H1 (cell line): ENCODE results near the gene ANAPC16. TPM values are rescaled to one million over a fixed set of nuclear protein-coding genes. Genes with fewer than 3 reads are reported as not detected.
A peak's percentile ranks its signal among the peaks of the same experiment; 100 is the strongest.

ENCODE experiments used
- CTCF ChIA-PET: fragments of 300-600 bp; sonication (Branson Sonifier 250); formaldehyde crosslinking; loops from one replicate; lab custom pipeline; 2021; ENCODE audit not compliant: partially characterized antibody; lab: Charles Lee
- POLR2A ChIA-PET: fragments of 300-600 bp; sonication (Branson Sonifier 250); formaldehyde crosslinking; loops from one replicate; lab custom pipeline; 2021; ENCODE audit warnings: inconsistent platforms; ENCODE audit not compliant: partially characterized antibody; lab: Charles Lee
- DNase-seq, 2 experiments: peaks; one replicate each; pipeline versions ENCODE4 v3.0.0 to v3.0.0-alpha.2; 2010 to 2022; ENCODE audit warnings: low spot score in 2 of 2, low read depth in 1 of 2, mixed read lengths in 1 of 2
- FAIRE-seq: peaks from 2 replicates; lab custom pipeline; 2011; peaks lifted over from hg19 to GRCh38; lab: Jason Lieb, UNC
- H2AFZ ChIP-seq: 2 replicates; pipeline ENCODE4 v1.8.1; 2012; ENCODE audit warnings: low read length, inconsistent platforms
- H2AK5ac ChIP-seq: 2 replicates; pipeline ENCODE4 v1.6.1; 2013; ENCODE audit warnings: low read depth, low read length
- H2BK120ac ChIP-seq: replicated peaks from 2 replicates; pipeline ENCODE3; 2013; ENCODE audit warnings: low read depth, low read length, inconsistent platforms
- H2BK12ac ChIP-seq: 2 replicates; pipeline ENCODE4 v1.6.1; 2013; ENCODE audit warnings: low read depth, low read length
- H2BK15ac ChIP-seq: 2 replicates; pipeline ENCODE4 v1.6.1; 2013; ENCODE audit warnings: low read length
- H2BK20ac ChIP-seq: 2 replicates; pipeline ENCODE4 v1.6.1; 2013; ENCODE audit warnings: low read length
- H2BK5ac ChIP-seq: 2 replicates; pipeline ENCODE4 v1.6.1; 2013; ENCODE audit warnings: low read depth, low read length
- H3K14ac ChIP-seq: 2 replicates; pipeline ENCODE4 v1.6.1; 2013; ENCODE audit warnings: inconsistent platforms; ENCODE audit not compliant: insufficient read length
- H3K18ac ChIP-seq: 2 replicates; pipeline ENCODE4 v1.6.1; 2013; ENCODE audit warnings: low read length; ENCODE audit errors: extremely low read depth
- H3K23ac ChIP-seq: 2 replicates; pipeline ENCODE4 v1.6.1; 2013; ENCODE audit warnings: inconsistent platforms; ENCODE audit not compliant: insufficient read length
- H3K23me2 ChIP-seq: 2 replicates; pipeline ENCODE4 v1.6.1; 2013; ENCODE audit warnings: low read depth, low read length
- H3K27ac ChIP-seq: 2 replicates; pipeline ENCODE4 v1.6.1; 2011; ENCODE audit warnings: low read depth, low read length, inconsistent platforms
- H3K27me3 ChIP-seq, 4 experiments: replicated peaks in 1 of 4; 1 replicate in 1 of 4; 2 replicates in 3 of 4; pipeline versions ENCODE4 v1.6.1 to v1.8.1; 2011 to 2013; ENCODE audit warnings: low read length in 3 of 4, mild to moderate bottlenecking in 3 of 4, inconsistent platforms in 2 of 4, mixed read lengths in 2 of 4, moderate library complexity in 1 of 4; ENCODE audit not compliant: control insufficient read depth in 3 of 4, insufficient read depth in 3 of 4; ENCODE audit errors: extremely low read depth in 1 of 4
- H3K36me3 ChIP-seq, 4 experiments: 2 replicates each; pipeline versions ENCODE4 v1.6.1 to v1.8.1; 2011 to 2013; ENCODE audit warnings: mild to moderate bottlenecking in 4 of 4, low read length in 3 of 4, moderate library complexity in 2 of 4, control low read depth in 1 of 4, inconsistent platforms in 1 of 4; ENCODE audit not compliant: insufficient read depth in 4 of 4, control insufficient read depth in 2 of 4
- H3K4ac ChIP-seq: replicated peaks from 2 replicates; pipeline ENCODE3; 2013; ENCODE audit warnings: low read length, low read depth, mixed read lengths, inconsistent platforms; ENCODE audit not compliant: insufficient read length
- H3K4me1 ChIP-seq, 4 experiments: replicated peaks in 1 of 4; 1 replicate in 1 of 4; 2 replicates in 3 of 4; pipeline versions ENCODE4 v1.6.1 to v1.8.1; 2011 to 2013; ENCODE audit warnings: low read length in 3 of 4, inconsistent platforms in 2 of 4, mixed read lengths in 1 of 4; ENCODE audit not compliant: insufficient read depth in 4 of 4, control insufficient read depth in 3 of 4
- H3K4me2 ChIP-seq, 2 experiments: 2 replicates each; pipeline versions ENCODE4 v1.6.1 to v1.8.1; 2011 to 2013; ENCODE audit warnings: low read depth in 2 of 2, low read length in 2 of 2, control low read depth in 1 of 2, inconsistent platforms in 1 of 2, mild to moderate bottlenecking in 1 of 2; ENCODE audit not compliant: insufficient read depth in 1 of 2
- H3K4me3 ChIP-seq, 4 experiments: fragments of 200-600, 300-600 bp in 1 of 4; sonication (generic), shearing (Covaris generic), sonication (Bioruptor Twin) in 1 of 4; 2 replicates each; pipeline versions ENCODE4 v1.5.1 to v1.8.1; 2011 to 2016; ENCODE audit warnings: low read length in 4 of 4, low read depth in 3 of 4, control low read depth in 2 of 4, inconsistent platforms in 2 of 4, mild to moderate bottlenecking in 2 of 4, mixed read lengths in 1 of 4, moderate library complexity in 1 of 4; ENCODE audit not compliant: insufficient read depth in 2 of 4; ENCODE audit errors: extremely low read depth in 1 of 4
- H3K56ac ChIP-seq: replicated peaks from 2 replicates; pipeline ENCODE3; 2013; ENCODE audit warnings: low read depth, mild to moderate bottlenecking, mixed read lengths, low read length, inconsistent platforms; ENCODE audit not compliant: insufficient read length
- H3K79me1 ChIP-seq: 2 replicates; pipeline ENCODE4 v1.6.1; 2013; ENCODE audit warnings: low read depth, low read length, control low read depth
- H3K79me2 ChIP-seq, 2 experiments: 2 replicates each; pipeline versions ENCODE4 v1.6.1 to v1.8.1; 2012 to 2013; ENCODE audit warnings: low read length in 2 of 2, mild to moderate bottlenecking in 2 of 2, inconsistent platforms in 1 of 2; ENCODE audit not compliant: insufficient read depth in 2 of 2, control insufficient read depth in 1 of 2
- H3K9ac ChIP-seq, 4 experiments: replicated peaks in 1 of 4; 1 replicate in 1 of 4; 2 replicates in 3 of 4; pipeline versions ENCODE4 v1.6.1 to v1.8.1; 2011 to 2013; ENCODE audit warnings: low read depth in 3 of 4, low read length in 3 of 4, control low read depth in 2 of 4, mild to moderate bottlenecking in 2 of 4, moderate library complexity in 2 of 4, inconsistent platforms in 1 of 4; ENCODE audit errors: extremely low read depth in 1 of 4
- H3K9me3 ChIP-seq, 2 experiments: 2 replicates each; pipeline versions ENCODE4 v1.6.1 to v1.8.1; 2012 to 2013; ENCODE audit warnings: mild to moderate bottlenecking in 2 of 2, moderate library complexity in 2 of 2, control low read depth in 1 of 2, inconsistent platforms in 1 of 2, low read depth in 1 of 2, low read length in 1 of 2, mixed read lengths in 1 of 2; ENCODE audit not compliant: insufficient read depth in 2 of 2
- H4K20me1 ChIP-seq, 2 experiments: replicated peaks in 1 of 2; 2 replicates each; pipeline versions ENCODE3 to v1.8.1; 2011 to 2013; ENCODE audit warnings: inconsistent platforms in 2 of 2, low read length in 2 of 2, mild to moderate bottlenecking in 1 of 2; ENCODE audit not compliant: insufficient read depth in 2 of 2, control insufficient read depth in 1 of 2
- H4K5ac ChIP-seq: 2 replicates; pipeline ENCODE4 v1.6.1; 2013; ENCODE audit warnings: low read length, low read depth, mixed read lengths, inconsistent platforms; ENCODE audit not compliant: insufficient read length
- H4K8ac ChIP-seq: 2 replicates; pipeline ENCODE4 v1.8.0; 2013; ENCODE audit warnings: mild to moderate bottlenecking, moderate library complexity, low read length, inconsistent platforms; ENCODE audit not compliant: insufficient read depth; ENCODE audit errors: extremely low read depth
- H4K91ac ChIP-seq: replicated peaks from 2 replicates; pipeline ENCODE3; 2013; ENCODE audit warnings: low read length, mixed read lengths, inconsistent platforms; ENCODE audit not compliant: insufficient read length
- ASH2L ChIP-seq: fragments of 200-600, 300-600 bp; sonication (generic); IDR thresholded peaks from one replicate; pipeline ENCODE4 v1.7.1; 2017; ENCODE audit warnings: low read length
- CBX5 ChIP-seq: fragments of 300-800, 300-1000 bp; sonication (generic); IDR thresholded peaks from 2 replicates; pipeline ENCODE4 v1.7.1; 2016; ENCODE audit warnings: antibody characterized with exemption, low read length, low read depth
- CHD1 ChIP-seq: IDR thresholded peaks from 2 replicates; pipeline ENCODE4 v1.6.1; 2012; ENCODE audit warnings: low read depth, low read length, improper control_type of control experiment
- CREB1 ChIP-seq: IDR thresholded peaks from 2 replicates; pipeline ENCODE4 v1.6.1; 2012; ENCODE audit warnings: inconsistent platforms
- NANOG ChIP-seq: IDR thresholded peaks from 2 replicates; pipeline ENCODE4 v1.6.1; 2011; ENCODE audit warnings: low read length, low read depth, mild to moderate bottlenecking, inconsistent platforms; ENCODE audit not compliant: insufficient read depth, poor library complexity, severe bottlenecking
- PHF8 ChIP-seq: fragments of 200-600 bp; sonication (generic); conservative IDR thresholded peaks from 2 replicates; pipeline ENCODE4 v1.7.1; 2012; ENCODE audit warnings: low read depth, mild to moderate bottlenecking, inconsistent platforms, low read length, moderate library complexity
- RAD21 ChIP-seq, 2 experiments: IDR thresholded peaks in 1 of 2; conservative IDR thresholded peaks in 1 of 2; 2 replicates each; pipeline ENCODE4 v1.6.1; 2011; ENCODE audit warnings: low read depth in 2 of 2, low read length in 2 of 2, improper control_type of control experiment in 1 of 2, inconsistent platforms in 1 of 2, mild to moderate bottlenecking in 1 of 2, moderate library complexity in 1 of 2
- RXRA ChIP-seq: IDR thresholded peaks from 2 replicates; pipeline ENCODE4 v1.6.1; 2011; ENCODE audit warnings: low read depth, mild to moderate bottlenecking, low read length, moderate library complexity; ENCODE audit not compliant: insufficient read depth
- SP4 ChIP-seq: IDR thresholded peaks from 2 replicates; pipeline ENCODE4 v1.6.1; 2012; ENCODE audit warnings: low read length, inconsistent platforms
- TBP ChIP-seq: IDR thresholded peaks from 2 replicates; pipeline ENCODE4 v1.6.1; 2011; ENCODE audit warnings: low read depth, low read length, improper control_type of control experiment
- TEAD4 ChIP-seq: IDR thresholded peaks from 2 replicates; pipeline ENCODE4 v1.6.1; 2012; ENCODE audit warnings: low read depth, low read length, inconsistent platforms, mixed read lengths
- ZNF274 ChIP-seq: IDR thresholded peaks from 2 replicates; pipeline ENCODE4 v1.7.0; 2012; ENCODE audit warnings: low read length, borderline replicate concordance; ENCODE audit errors: extremely low read depth
- WGBS, 2 experiments: shearing (Covaris generic) in 1 of 2; methylation state at CpG; one replicate each; pipeline versions ENCODE4 v1.1.6 to v1.1.7; 2013 to 2015; ENCODE audit warnings: low lambda C conversion rate in 2 of 2, mixed read lengths in 2 of 2, inconsistent platforms in 1 of 2, low coverage in 1 of 2, missing lambda C conversion rate in 1 of 2; ENCODE audit not compliant: insufficient replicate concordance in 2 of 2, insufficient coverage in 1 of 2, insufficient read length in 1 of 2; ENCODE audit errors: extremely low coverage in 1 of 2, missing lambda C conversion rate in 1 of 2; 5-methylcytosine and 5-hydroxymethylcytosine counted together
- polyA plus RNA-seq, 7 experiments: library from polyadenylated mRNA; depleted of rRNA in 3 of 7; stranded (reverse) in 5 of 7; unstranded in 2 of 7; fragments of >200 nt in 5 of 7; fragments of 200-250 nt in 2 of 7; gene quantifications; 1 replicate in 5 of 7; 2 replicates in 1 of 7; 4 replicates in 1 of 7; pipeline versions ENCODE4 v1.2.1 to v1.2.3, GENCODE V29; 2011 to 2013; ENCODE audit warnings: missing spikeins in 2 of 7, mixed read lengths in 2 of 7
- total RNA-seq: library from RNA; stranded (reverse); fragmentation: NEBNext Ultra II Directional; extraction: Animal tissue kit (Norgen Biotek cat#: 25700); gene quantifications from 2 replicates; pipeline ENCODE4 v1.2.1, GENCODE V29; 2021

The ANAPC16 gene
- total and polyA plus RNA-seq, 2 of the 8 experiments (the other 6 are each of a cell fraction or from before 2014, with no cell fraction given), result 53.1 to 57.4 TPM

GRCh38 chr10:72259491-72260238 lies 43.9 kb downstream of the ANAPC16 start:
- Histone ChIP-seq H4K91ac (peak overlapping the region; percentile 79), H3K4ac (peak overlapping the region; percentile 69), H3K4me3 (no peak overlapping the region; a peak in 2 of 8 replicates), H2AFZ (no peak overlapping the region), H3K4me1 (peaks cover 15 to 32% (median 26%) of the 10 kb centered on the region in 4 experiments), H3K4me2 (peak overlapping the region; percentile 59 to 74; a peak in 3 of 4 replicates), H2BK20ac (peak overlapping the region; percentile 98; the same call in 1 of the 2 replicates), H3K56ac (peak overlapping the region; percentile 7), H3K27me3 (no peaks in the 10 kb centered on the region), H3K14ac (no peak overlapping the region), H3K79me1 (no peaks in the 10 kb centered on the region), H2BK15ac (peak overlapping the region; percentile 21; the same call in 1 of the 2 replicates), H2AK5ac (peak overlapping the region; percentile 18), H3K9ac (peak overlapping the region in 3 of 4 experiments; percentile 5 to 62 (median 50); a peak in 2 of 7 replicates), H4K8ac (no peak overlapping the region), H3K23me2 (peaks cover 4% of the 10 kb centered on the region; the same call in 1 of the 2 replicates), H2BK12ac (peak overlapping the region; percentile 99), H3K79me2 (no peaks in the 10 kb centered on the region), H4K20me1 (no peaks in the 10 kb centered on the region), H3K27ac (peak overlapping the region; percentile 87), H3K36me3 (no peaks in the 10 kb centered on the region), H3K23ac (no peak overlapping the region), H4K5ac (peak overlapping the region; percentile 84), H2BK120ac (peak overlapping the region; percentile 71), H2BK5ac (peak overlapping the region; percentile 97), H3K9me3 (no peaks in the 10 kb centered on the region), H3K18ac (peak overlapping the region; percentile 95)
- DNase-seq, result no peak
- ChIA-PET POLR2A (interaction anchor here (0.6 to 24.2 kb wide), 14 partner anchors 10 to 830 kb away, joined by 3 to 673 read pairs (median 6); partner anchors contain the start of gene DDIT4), CTCF (interaction anchor here (0.8 to 4.4 kb wide), 16 partner anchors 12 to 211 kb away, joined by 3 to 39 read pairs (median 5); partner anchors contain the start of gene DDIT4)
- 73% methylated on average over 5 of the region's 5 CpGs; no CpG with 5 or more reads in 1 of the 2 experiments for WGBS, 2 experiments
- no peak for FAIRE-seq
- no peak for TF ChIP-seq NANOG
- TF ChIP-seq PHF8, result no peak
- TF ChIP-seq RAD21 (IDR thresholded peaks at IDR 0.05 in 1 of 2, conservative IDR thresholded peaks at IDR 0.05 in 1 of 2; ENCODE audit: low read depth in 2 of 2, low read length in 2 of 2), result no peak
- no peak for TF ChIP-seq TBP
- no peak for TF ChIP-seq SP4
- no peak for TF ChIP-seq TEAD4
- no peak for TF ChIP-seq CHD1
- TF ChIP-seq CREB1, result no peak
- TF ChIP-seq RXRA, result no peak
- TF ChIP-seq ASH2L, result no peak
- no peak for TF ChIP-seq ZNF274
- no peak for TF ChIP-seq CBX5
